Transverse colon (tissue), 4 donors: ENCODE data around the gene SDK2. TPM values are rescaled to one million over a fixed set of nuclear protein-coding genes. Genes with fewer than 3 reads are reported as not detected.

ENCODE experiments used
- DNase-seq: peaks from one replicate; pipeline ENCODE4 v3.0.0-alpha.2; 2019
- H3K27ac ChIP-seq, 4 donors: fragments of 200-600 bp; sonication (generic); 2 replicates each; pipeline ENCODE4 v1.5.1; 2016 to 2018; ENCODE audit warnings: inconsistent platforms in 4 of 4
- H3K27me3 ChIP-seq: fragments of 200-600 bp; sonication (generic); 2 replicates; pipeline ENCODE4 v1.5.1; 2017; ENCODE audit warnings: inconsistent platforms
- H3K36me3 ChIP-seq, 4 donors: fragments of 200-600 bp; sonication (generic); 2 replicates each; pipeline ENCODE4 v1.5.1; 2017 to 2019; ENCODE audit warnings: inconsistent platforms in 4 of 4
- H3K4me1 ChIP-seq, 4 donors: fragments of 200-600 bp; sonication (generic); 2 replicates each; pipeline ENCODE4 v1.5.1; 2017 to 2020; ENCODE audit warnings: inconsistent platforms in 4 of 4
- H3K4me3 ChIP-seq, 4 donors: fragments of 200-600 bp; sonication (generic); 1 replicate in 1 of 4; 2 replicates in 3 of 4; pipeline versions ENCODE4 v1.5.1 to v1.6.1; 2017 to 2019; ENCODE audit warnings: inconsistent platforms in 4 of 4
- H3K9me3 ChIP-seq, 2 donors: fragments of 200-600 bp; sonication (generic); 2 replicates each; pipeline ENCODE4 v1.5.1; 2017 to 2019; ENCODE audit warnings: inconsistent platforms in 2 of 2
- EP300 ChIP-seq: sonication (generic); formaldehyde crosslinking; IDR thresholded peaks from one replicate; pipeline ENCODE4 v1.6.1; 2017; ENCODE audit warnings: antibody characterized with exemption, low read depth
- POLR2A ChIP-seq: fragments of 450-650 bp; IDR thresholded peaks from one replicate; pipeline ENCODE4 v1.6.1; 2016; ENCODE audit warnings: antibody characterized with exemption, mild to moderate bottlenecking, moderate library complexity
- POLR2AphosphoS5 ChIP-seq, 3 donors: sonication (generic); formaldehyde crosslinking; IDR thresholded peaks; one replicate each; pipeline ENCODE4 v1.6.1; 2016; ENCODE audit warnings: antibody characterized with exemption in 3 of 3
- WGBS, 2 donors: methylation state at CpG; one replicate each; pipeline ENCODE4 v1.1.5; 2018; ENCODE audit warnings: low coverage in 1 of 2; 5-methylcytosine and 5-hydroxymethylcytosine counted together
- in situ Hi-C, 4 donors: fragments of 200-750 bp; cut with MboI; loops; one replicate each; pipeline versions ENCODE4 v1.15.0 to v1.15.1; 2017; ENCODE audit warnings: low sequenced_read_pairs in 3 of 4, low pct_ligation_motif_present in 1 of 4, low pct_unique_long_range_greater_than_20kb in 1 of 4
- intact Hi-C: fragments of 100-400 bp; cut with DNase I; formaldehyde crosslinking; loops from one replicate; pipeline ENCODE4 v1.15.1; 2023; ENCODE audit warnings: low total_unique reads
- total RNA-seq, 4 donors: library from RNA; depleted of rRNA; stranded (reverse); fragments of >200 nt; gene quantifications; one replicate each; pipeline ENCODE4 v1.1.0, GENCODE V29; 2016
- TF ChIP-seq, protein P1 (sequence below), 5 experiments: fragments of 200-600 bp in 3 of 5; fragments of 450-650 bp in 2 of 5; sonication (generic) in 3 of 5; IDR thresholded peaks; 1 replicate in 2 of 5; 2 replicates in 3 of 5; pipeline ENCODE4 v1.5.1; 2016 to 2017; ENCODE audit warnings: antibody characterized with exemption in 5 of 5, inconsistent platforms in 3 of 5, mild to moderate bottlenecking in 2 of 5, moderate library complexity in 1 of 5

The SDK2 gene
- total RNA-seq, 4 donors from 2014 or later = 2.6 to 9.8 (median 3.4) TPM

DNA sequence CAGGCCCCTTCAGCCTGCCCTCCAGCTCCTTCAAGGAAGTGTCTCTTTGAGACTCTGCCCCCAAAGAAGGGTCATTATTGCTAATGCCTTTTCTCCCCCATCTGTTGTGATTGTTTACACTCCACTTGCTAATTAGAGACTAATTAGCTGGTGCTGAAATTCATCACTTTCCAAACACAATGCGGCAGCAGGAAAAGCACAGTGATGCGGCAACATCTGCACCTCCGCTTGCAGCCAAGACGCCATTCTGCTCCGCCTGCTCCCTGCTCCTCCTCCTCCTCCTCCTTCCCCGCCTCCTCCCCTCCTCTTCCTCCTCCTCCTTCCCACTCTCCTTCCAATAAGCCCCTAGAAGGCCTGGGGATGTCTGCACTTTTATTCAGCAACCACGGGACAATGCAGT is 110.5 kb downstream of the SDK2 start:
- Histone ChIP-seq H3K4me3 (no peak overlapping the region), H3K27ac (no peak overlapping the region), H3K9me3 (no peaks in the 10 kb centered on the region), H3K36me3 (no peaks in the 10 kb centered on the region), H3K27me3 (no peaks in the 10 kb centered on the region), H3K4me1 (no peaks in the 10 kb centered on the region)
- DNase-seq = no peak
- in situ Hi-C loops = no loop called here
- no peak for TF ChIP-seq POLR2A
- no peak for TF ChIP-seq EP300
- no peak for TF ChIP-seq POLR2AphosphoS5 (IDR thresholded peaks at IDR 0.05)
- TF ChIP-seq, protein P1, sequence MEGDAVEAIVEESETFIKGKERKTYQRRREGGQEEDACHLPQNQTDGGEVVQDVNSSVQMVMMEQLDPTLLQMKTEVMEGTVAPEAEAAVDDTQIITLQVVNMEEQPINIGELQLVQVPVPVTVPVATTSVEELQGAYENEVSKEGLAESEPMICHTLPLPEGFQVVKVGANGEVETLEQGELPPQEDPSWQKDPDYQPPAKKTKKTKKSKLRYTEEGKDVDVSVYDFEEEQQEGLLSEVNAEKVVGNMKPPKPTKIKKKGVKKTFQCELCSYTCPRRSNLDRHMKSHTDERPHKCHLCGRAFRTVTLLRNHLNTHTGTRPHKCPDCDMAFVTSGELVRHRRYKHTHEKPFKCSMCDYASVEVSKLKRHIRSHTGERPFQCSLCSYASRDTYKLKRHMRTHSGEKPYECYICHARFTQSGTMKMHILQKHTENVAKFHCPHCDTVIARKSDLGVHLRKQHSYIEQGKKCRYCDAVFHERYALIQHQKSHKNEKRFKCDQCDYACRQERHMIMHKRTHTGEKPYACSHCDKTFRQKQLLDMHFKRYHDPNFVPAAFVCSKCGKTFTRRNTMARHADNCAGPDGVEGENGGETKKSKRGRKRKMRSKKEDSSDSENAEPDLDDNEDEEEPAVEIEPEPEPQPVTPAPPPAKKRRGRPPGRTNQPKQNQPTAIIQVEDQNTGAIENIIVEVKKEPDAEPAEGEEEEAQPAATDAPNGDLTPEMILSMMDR (IDR thresholded peaks at IDR 0.05) = no peak
- intact Hi-C loops = no loop called here
- WGBS, 2 donors = 57 to 71% methylated on average over 4 to 7 of the region's 7 CpGs

DNA sequence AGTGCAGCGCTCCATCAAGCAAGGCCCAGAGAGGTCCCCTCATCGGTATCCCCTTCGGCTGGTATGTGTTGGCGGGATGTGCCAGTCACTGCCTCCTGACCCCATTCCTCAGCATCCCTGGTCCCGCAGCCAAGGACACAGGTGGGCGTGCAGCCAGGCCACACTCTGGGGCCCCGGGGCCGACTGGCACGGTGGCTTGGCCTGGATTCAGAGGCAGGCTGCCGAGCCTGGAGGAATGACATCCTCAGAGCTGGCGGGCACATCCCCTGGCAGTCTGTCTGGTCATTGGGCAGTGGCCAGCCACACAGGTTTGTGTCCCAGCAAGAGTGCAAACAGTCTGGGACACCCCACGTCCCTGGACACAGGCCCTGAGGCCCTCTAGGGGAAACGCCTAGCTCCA is 111.1 kb downstream of the SDK2 start:
- no peaks in the 10 kb centered on the region for H3K4me1 ChIP-seq
- no peak for DNase-seq
- intact Hi-C loops (no loop called here), in situ Hi-C loops (no loop called here)
- H3K4me3 ChIP-seq = no peak overlapping the region
- no peaks in the 10 kb centered on the region for H3K36me3 ChIP-seq
- no peak for TF ChIP-seq POLR2AphosphoS5 (IDR thresholded peaks at IDR 0.05)
- TF ChIP-seq POLR2A = no peak
- TF ChIP-seq, protein P1 (IDR thresholded peaks at IDR 0.05) = no peak
- no peak for TF ChIP-seq EP300
- no peaks in the 10 kb centered on the region for H3K27me3 ChIP-seq
- no peak overlapping the region for H3K27ac ChIP-seq
- H3K9me3 ChIP-seq = no peaks in the 10 kb centered on the region
- WGBS, 2 donors = 68 to 100% methylated on average over 1 to 11 of the region's 13 CpGs

DNA sequence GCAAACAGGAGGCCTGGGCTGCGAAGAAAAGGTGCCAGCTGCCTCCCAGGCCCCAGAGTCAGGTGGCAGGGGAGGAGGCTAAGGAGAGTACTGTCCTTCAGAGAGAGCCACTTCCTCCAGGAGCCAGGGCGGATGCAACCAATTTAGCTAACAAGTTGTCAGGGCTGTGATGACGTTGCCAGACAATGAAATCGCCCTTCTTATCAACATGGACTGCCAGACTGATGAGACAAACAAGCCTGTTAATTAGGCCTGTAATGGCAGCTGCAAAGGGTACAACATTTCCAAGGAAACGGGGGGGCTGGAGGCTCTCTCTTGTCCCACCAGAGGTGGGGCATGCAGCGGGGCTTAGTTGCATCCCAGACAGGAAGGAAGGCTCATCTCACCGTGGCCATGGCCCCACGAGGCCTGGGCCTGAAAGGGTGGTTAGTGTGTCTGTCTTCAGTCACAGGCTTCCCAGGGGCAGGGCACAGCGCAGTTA is 111.8 kb downstream of the SDK2 start:
- intact Hi-C loops = no loop called here
- no peaks in the 10 kb centered on the region for H3K36me3 ChIP-seq
- H3K27ac ChIP-seq = no peak overlapping the region
- H3K4me1 ChIP-seq = no peaks in the 10 kb centered on the region
- in situ Hi-C loops = no loop called here
- no peak for DNase-seq
- WGBS, 2 donors = 70% methylated on average over 9 of the region's 9 CpGs; no CpG with 5 or more reads in 1 of the 2 donors
- TF ChIP-seq, protein P1 (IDR thresholded peaks at IDR 0.05) = no peak
- TF ChIP-seq POLR2AphosphoS5 (IDR thresholded peaks at IDR 0.05) = no peak
- TF ChIP-seq EP300 = no peak
- TF ChIP-seq POLR2A = no peak
- H3K27me3 ChIP-seq = no peaks in the 10 kb centered on the region
- no peaks in the 10 kb centered on the region for H3K9me3 ChIP-seq
- no peak overlapping the region for H3K4me3 ChIP-seq

DNA sequence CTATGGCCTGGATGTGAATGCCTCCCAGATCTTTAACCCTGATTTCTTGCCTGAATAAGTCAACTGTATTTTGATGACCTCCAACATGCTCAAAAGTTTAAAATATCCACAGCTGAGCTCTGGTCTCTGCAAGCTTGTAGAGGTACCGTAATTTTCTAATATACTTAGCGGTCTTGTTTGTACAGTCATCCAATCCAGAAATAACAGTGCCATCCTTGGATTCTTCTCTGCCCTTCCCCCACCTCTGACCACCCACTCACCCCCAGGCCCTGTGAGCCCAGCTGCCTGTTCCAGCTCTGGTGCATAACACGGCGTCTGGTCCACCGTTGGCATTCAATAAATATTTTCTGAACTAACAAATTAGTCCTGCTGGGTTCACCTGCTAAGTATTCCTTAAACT is 113.1 kb downstream of the SDK2 start:
- TF ChIP-seq, protein P1 (IDR thresholded peaks at IDR 0.05) = no peak
- TF ChIP-seq POLR2AphosphoS5 (IDR thresholded peaks at IDR 0.05) (no peak), POLR2A (no peak)
- intact Hi-C loops (no loop called here), in situ Hi-C loops (no loop called here)
- Histone ChIP-seq H3K4me1 (no peaks in the 10 kb centered on the region), H3K27me3 (no peaks in the 10 kb centered on the region), H3K36me3 (no peaks in the 10 kb centered on the region), H3K9me3 (no peaks in the 10 kb centered on the region), H3K4me3 (no peak overlapping the region), H3K27ac (no peak overlapping the region)
- DNase-seq = no peak
- WGBS, 2 donors = 85% methylated on average over 5 of the region's 5 CpGs; no CpG with 5 or more reads in 1 of the 2 donors
